ENCODE measurements around the gene TRAFD1. TPM values are rescaled to one million over a fixed set of nuclear protein-coding genes. Genes with fewer than 3 reads are reported as not detected.
"Not testable (repeated sequence)": the region's sequence is repeated elsewhere in the genome, so short reads cannot be mapped to it uniquely, and the experiment has no call there.

The TRAFD1 gene
- total RNA-seq, 2 donors from 2014 or later: 29.7 to 50.0 TPM

GRCh38 chr12:112126911-112127310 lies 1.6 kb downstream of the TRAFD1 start:
- Mint-ChIP-seq H3K27ac (peak overlapping the region; percentile 72), H3K36me3 (ENCODE audit: low read depth) (peaks cover 26% of the 10 kb centered on the region), H3K9me3 (no peaks in the 10 kb centered on the region), H3K4me3 (peak overlapping the region; percentile 74), H3K4me1 (peaks cover 19% of the 10 kb centered on the region), H3K27me3 (no peaks in the 10 kb centered on the region)
- no peak for ATAC-seq (replicated peaks)

GRCh38 chr12:112130441-112130998 lies 5.2 kb downstream of the TRAFD1 start:
- peak overlapping the region; percentile 82 for H3K27ac Mint-ChIP-seq
- H3K4me3 Mint-ChIP-seq: peak overlapping the region; percentile 78
- no peaks in the 10 kb centered on the region for H3K27me3 Mint-ChIP-seq
- H3K36me3 Mint-ChIP-seq (ENCODE audit: low read depth): peaks cover 59% of the 10 kb centered on the region
- peaks cover 25% of the 10 kb centered on the region for H3K4me1 Mint-ChIP-seq
- H3K9me3 Mint-ChIP-seq: no peaks in the 10 kb centered on the region
- ATAC-seq (replicated peaks): peak; percentile 79

- Mint-ChIP-seq H3K27ac (peak overlapping the region; percentile 82), H3K27me3 (no peaks in the 10 kb centered on the region), H3K4me3 (peak overlapping the region; percentile 78), H3K9me3 (no peaks in the 10 kb centered on the region), H3K36me3 (ENCODE audit: low read depth) (peaks cover 65% of the 10 kb centered on the region), H3K4me1 (peaks cover 25% of the 10 kb centered on the region)
- ATAC-seq (replicated peaks): no peak
Measured at GRCh38 chr12:112131686-112132085, 6.3 kb downstream of the TRAFD1 start.

DNA sequence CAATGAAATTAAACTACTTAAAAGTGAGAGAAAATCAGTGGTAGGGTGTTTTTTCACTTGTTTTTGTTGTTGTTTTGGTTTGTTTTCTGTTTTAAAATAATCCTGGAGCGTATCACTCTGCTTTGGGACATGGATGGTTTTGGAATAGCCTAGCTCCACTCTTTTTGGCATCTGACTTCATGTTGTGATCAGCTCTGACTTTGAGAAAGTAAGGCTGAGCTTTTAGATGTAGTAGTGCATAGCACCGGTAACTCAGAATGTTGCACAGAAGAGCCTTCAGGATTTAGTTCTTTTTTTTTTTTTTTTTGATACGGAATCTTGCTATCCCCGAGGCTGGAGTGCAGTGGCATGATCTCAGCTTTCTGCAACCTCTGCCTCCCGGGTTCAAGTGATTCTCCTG lies 8.1 kb downstream of the TRAFD1 start:
- Mint-ChIP-seq H3K4me1 (peaks cover 16% of the 10 kb centered on the region), H3K36me3 (ENCODE audit: low read depth) (peaks cover 70% of the 10 kb centered on the region), H3K9me3 (no peaks in the 10 kb centered on the region), H3K4me3 (no peak overlapping the region), H3K27ac (no peak overlapping the region), H3K27me3 (no peaks in the 10 kb centered on the region)
- no peak for ATAC-seq (replicated peaks)

- no peak overlapping the region for H3K27ac Mint-ChIP-seq
- ATAC-seq (replicated peaks): no peak
- H3K4me3 Mint-ChIP-seq: no peak overlapping the region
- H3K27me3 Mint-ChIP-seq: no peaks in the 10 kb centered on the region
- peaks cover 16% of the 10 kb centered on the region for H3K4me1 Mint-ChIP-seq
- H3K9me3 Mint-ChIP-seq: no peaks in the 10 kb centered on the region
- peaks cover 83% of the 10 kb centered on the region for H3K36me3 Mint-ChIP-seq (ENCODE audit: low read depth)
Measured at GRCh38 chr12:112134731-112135130, 9.4 kb downstream of the TRAFD1 start.

- H3K27ac Mint-ChIP-seq: no peak overlapping the region
- H3K4me3 Mint-ChIP-seq: no peak overlapping the region
- H3K4me1 Mint-ChIP-seq: no peaks in the 10 kb centered on the region
- no peak for ATAC-seq (replicated peaks)
- peaks cover 94% of the 10 kb centered on the region for H3K36me3 Mint-ChIP-seq (ENCODE audit: low read depth)
- no peaks in the 10 kb centered on the region for H3K27me3 Mint-ChIP-seq
- H3K9me3 Mint-ChIP-seq: no peaks in the 10 kb centered on the region
Measured at GRCh38 chr12:112140728-112141127, 15.4 kb downstream of the TRAFD1 start.

DNA sequence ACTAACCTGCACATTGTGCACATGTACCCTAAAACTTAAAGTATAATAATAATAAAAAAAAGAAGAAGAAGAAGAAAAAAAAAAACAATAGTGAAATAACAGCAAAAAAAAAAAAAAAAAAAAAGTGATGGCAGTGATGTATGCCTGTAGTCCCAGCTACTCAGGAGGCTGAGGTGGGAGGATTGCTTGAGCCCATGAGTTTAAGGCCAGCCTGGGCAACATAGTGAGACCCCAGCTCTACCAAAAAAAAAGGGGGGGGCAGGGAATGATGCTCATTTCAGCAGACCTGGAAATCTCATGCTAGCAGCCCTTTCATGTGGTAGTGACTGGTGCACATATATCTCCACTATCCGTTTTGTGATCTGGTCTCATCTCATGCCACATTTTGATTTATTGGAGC lies 20.8 kb downstream of the TRAFD1 start:
- peaks cover 98% of the 10 kb centered on the region for H3K36me3 Mint-ChIP-seq (ENCODE audit: low read depth)
- H3K4me3 Mint-ChIP-seq: no peak overlapping the region
- ATAC-seq (replicated peaks): no peak
- peak overlapping the region; percentile 48 for H3K27ac Mint-ChIP-seq
- H3K9me3 Mint-ChIP-seq: no peaks in the 10 kb centered on the region
- no peaks in the 10 kb centered on the region for H3K27me3 Mint-ChIP-seq
- no peaks in the 10 kb centered on the region for H3K4me1 Mint-ChIP-seq

DNA sequence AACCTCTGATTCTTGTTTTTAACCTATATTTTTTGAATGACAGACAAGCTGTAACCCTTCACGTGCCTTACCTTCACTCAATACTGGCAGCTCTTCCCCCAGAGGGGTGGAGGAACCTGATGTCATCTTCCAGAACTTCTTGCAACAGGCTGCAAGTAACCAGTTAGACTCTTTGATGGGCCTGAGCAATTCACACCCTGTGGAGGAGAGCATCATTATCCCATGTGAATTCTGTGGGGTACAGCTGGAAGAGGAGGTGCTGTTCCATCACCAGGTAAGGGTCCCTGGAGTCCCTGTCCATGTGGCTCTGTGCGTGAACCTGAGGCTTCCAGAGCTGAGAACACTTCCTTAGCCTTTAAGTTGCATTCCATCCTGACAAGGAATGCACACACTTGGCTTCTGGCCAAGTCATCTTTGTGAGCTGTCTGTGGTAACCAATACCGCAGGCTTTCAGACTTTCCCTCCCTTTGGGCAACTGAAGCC lies 22.7 kb downstream of the TRAFD1 start:
- Mint-ChIP-seq H3K9me3 (no peaks in the 10 kb centered on the region), H3K4me3 (no peak overlapping the region), H3K36me3 (ENCODE audit: low read depth) (peaks cover 98% of the 10 kb centered on the region), H3K27me3 (no peaks in the 10 kb centered on the region), H3K4me1 (no peaks in the 10 kb centered on the region), H3K27ac (no peak overlapping the region)
- ATAC-seq (replicated peaks): no peak

GRCh38 chr12:112149596-112149995 lies 24.2 kb downstream of the TRAFD1 start:
- Mint-ChIP-seq H3K36me3 (ENCODE audit: low read depth) (peaks cover 98% of the 10 kb centered on the region), H3K27ac (no peak overlapping the region), H3K4me1 (no peaks in the 10 kb centered on the region), H3K27me3 (no peaks in the 10 kb centered on the region), H3K9me3 (no peaks in the 10 kb centered on the region), H3K4me3 (no peak overlapping the region)
- no peak for ATAC-seq (replicated peaks)

DNA sequence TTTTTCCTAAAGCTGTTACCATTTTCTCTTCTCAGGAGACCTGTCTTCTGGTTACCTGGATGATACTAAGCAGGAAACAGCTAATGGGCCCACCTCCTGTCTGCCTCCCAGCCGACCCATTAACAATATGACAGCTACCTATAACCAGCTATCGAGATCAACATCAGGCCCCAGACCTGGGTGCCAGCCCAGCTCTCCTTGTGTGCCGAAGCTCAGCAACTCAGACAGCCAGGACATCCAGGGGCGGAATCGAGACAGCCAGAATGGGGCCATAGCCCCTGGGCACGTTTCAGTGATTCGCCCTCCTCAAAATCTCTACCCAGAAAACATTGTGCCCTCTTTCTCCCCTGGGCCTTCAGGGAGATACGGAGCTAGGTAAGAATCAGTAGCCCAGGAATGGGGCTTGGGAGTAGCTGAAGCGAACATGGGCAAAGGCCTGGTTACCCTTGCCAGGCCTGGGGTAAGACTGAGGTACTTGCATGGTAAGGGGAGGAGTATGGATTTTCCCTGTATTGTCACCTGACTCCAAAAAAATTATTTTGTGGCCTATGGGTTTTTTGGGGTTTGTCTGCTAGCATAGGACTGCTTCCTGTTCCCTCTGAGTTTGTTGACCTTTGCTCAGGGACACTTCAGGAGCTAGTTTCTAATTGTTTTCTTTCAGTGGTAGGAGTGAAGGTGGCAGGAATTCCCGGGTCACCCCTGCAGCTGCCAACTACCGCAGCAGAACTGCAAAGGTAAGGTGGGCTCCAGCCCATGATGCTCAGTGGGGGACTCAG lies 26.6 kb downstream of the TRAFD1 start:
- peaks cover 4% of the 10 kb centered on the region for H3K9me3 Mint-ChIP-seq
- no peak for ATAC-seq (replicated peaks)
- peak overlapping the region; percentile 61 for H3K27ac Mint-ChIP-seq

GRCh38 chr12:112153181-112153892 lies 28.0 kb downstream of the TRAFD1 start:
- no peak for ATAC-seq (replicated peaks)
- Mint-ChIP-seq H3K27ac (peak overlapping the region; percentile 61), H3K9me3 (peaks cover 11% of the 10 kb centered on the region), H3K27me3 (no peaks in the 10 kb centered on the region), H3K4me1 (peaks cover 17% of the 10 kb centered on the region), H3K36me3 (ENCODE audit: low read depth) (peaks cover 100% of the 10 kb centered on the region), H3K4me3 (no peak overlapping the region)

More for the DNA sequence above, 26.6 kb downstream of the TRAFD1 start:
- Mint-ChIP-seq H3K36me3 (ENCODE audit: low read depth) (peaks cover 98% of the 10 kb centered on the region), H3K4me1 (peaks cover 7% of the 10 kb centered on the region), H3K27me3 (no peaks in the 10 kb centered on the region), H3K4me3 (no peak overlapping the region)

- Mint-ChIP-seq H3K9me3 (peaks cover 12% of the 10 kb centered on the region), H3K27ac (no peak overlapping the region), H3K27me3 (no peaks in the 10 kb centered on the region), H3K4me3 (no peak overlapping the region), H3K36me3 (ENCODE audit: low read depth) (peaks cover 100% of the 10 kb centered on the region), H3K4me1 (peaks cover 18% of the 10 kb centered on the region)
- ATAC-seq (replicated peaks): no peak
Measured at GRCh38 chr12:112153893-112154219, 28.5 kb downstream of the TRAFD1 start.

DNA sequence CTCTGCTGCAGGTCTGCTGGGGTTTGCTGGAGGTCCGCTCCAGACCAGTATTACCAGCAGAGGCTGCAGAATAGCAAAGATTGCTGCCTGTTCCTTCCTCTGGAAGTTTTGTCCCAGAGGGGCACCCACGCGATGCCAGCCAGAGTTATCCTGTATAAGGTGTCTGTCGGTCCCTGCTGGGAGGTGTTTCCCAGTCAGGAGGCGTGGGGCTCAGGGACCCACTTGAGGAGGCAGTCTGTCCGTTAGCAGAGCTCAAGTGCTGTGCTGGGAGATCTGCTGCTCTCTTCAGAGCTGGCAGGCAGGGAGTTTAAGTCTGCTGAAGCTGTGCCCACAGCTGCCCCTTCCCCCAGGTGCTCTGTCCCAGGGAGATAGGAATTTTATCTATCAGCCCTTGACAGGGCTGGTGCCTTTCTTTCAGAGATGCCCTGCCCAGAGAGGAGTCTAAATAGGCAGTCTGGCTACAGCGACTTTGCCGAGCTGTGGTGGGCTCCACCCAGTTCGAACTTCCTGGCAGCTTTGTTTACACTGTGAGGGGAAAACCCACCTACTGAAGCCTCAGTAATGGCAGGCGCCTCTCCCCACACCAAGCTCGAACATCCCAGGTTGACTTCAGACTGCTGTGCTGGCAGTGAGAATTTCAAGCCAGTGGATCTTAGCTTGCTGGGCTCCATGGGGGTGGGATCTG lies 33.2 kb downstream of the TRAFD1 start:
- peak overlapping the region; percentile 83 for H3K27ac Mint-ChIP-seq
- H3K9me3 Mint-ChIP-seq: peaks cover 12% of the 10 kb centered on the region
- H3K27me3 Mint-ChIP-seq: not testable (repeated sequence)
- H3K36me3 Mint-ChIP-seq (ENCODE audit: low read depth): peaks cover 96% of the 10 kb centered on the region
- peak overlapping the region; percentile 45 for H3K4me3 Mint-ChIP-seq
- ATAC-seq (replicated peaks): peak; percentile 43
- H3K4me1 Mint-ChIP-seq: peaks cover 18% of the 10 kb centered on the region

- ATAC-seq (replicated peaks): no peak
- Mint-ChIP-seq H3K9me3 (peaks cover 12% of the 10 kb centered on the region), H3K4me1 (peaks cover 18% of the 10 kb centered on the region), H3K36me3 (ENCODE audit: low read depth) (peaks cover 91% of the 10 kb centered on the region), H3K27me3 (no peaks in the 10 kb centered on the region), H3K27ac (peak overlapping the region; percentile 83), H3K4me3 (peak overlapping the region; percentile 45)
Measured at GRCh38 chr12:112159146-112159541, 33.8 kb downstream of the TRAFD1 start.
